ENCODE measurements around the gene TAL2. TPM values are rescaled to one million over a fixed set of nuclear protein-coding genes. Genes with fewer than 3 reads are reported as not detected.

The TAL2 gene
- total RNA-seq, 1 donor from 2014 or later = not detected

DNA sequence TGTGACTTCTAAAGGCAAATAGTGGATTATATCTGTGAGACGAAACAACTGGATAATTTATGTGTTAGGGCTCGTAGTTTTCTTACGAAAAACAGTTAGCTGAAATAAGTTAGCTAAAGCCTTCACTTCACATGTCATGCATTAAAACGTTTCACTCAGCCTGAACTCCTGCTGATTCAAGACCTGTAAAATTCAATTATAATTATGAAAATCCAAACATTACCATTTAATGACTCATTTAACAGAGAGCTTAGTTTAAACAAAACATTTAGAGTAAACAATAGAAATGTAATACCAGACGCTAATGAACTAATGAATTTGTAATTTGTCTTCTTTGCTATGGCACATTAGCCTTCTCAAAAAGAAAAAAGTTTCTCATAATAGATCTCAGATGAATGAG lies 1.7 kb downstream of the TAL2 start:
- Histone ChIP-seq H3K4me1 (no peaks in the 10 kb centered on the region), H3K4me3 (no peak overlapping the region), H3K9me3 (no peaks in the 10 kb centered on the region), H3K27me3 (no peaks in the 10 kb centered on the region), H3K27ac (no peak overlapping the region), H3K36me3 (no peaks in the 10 kb centered on the region)
- intact Hi-C loops (cut with DNase I) = no loop called here
- ATAC-seq (no peak), DNase-seq (no peak)
- TF ChIP-seq, protein P1, sequence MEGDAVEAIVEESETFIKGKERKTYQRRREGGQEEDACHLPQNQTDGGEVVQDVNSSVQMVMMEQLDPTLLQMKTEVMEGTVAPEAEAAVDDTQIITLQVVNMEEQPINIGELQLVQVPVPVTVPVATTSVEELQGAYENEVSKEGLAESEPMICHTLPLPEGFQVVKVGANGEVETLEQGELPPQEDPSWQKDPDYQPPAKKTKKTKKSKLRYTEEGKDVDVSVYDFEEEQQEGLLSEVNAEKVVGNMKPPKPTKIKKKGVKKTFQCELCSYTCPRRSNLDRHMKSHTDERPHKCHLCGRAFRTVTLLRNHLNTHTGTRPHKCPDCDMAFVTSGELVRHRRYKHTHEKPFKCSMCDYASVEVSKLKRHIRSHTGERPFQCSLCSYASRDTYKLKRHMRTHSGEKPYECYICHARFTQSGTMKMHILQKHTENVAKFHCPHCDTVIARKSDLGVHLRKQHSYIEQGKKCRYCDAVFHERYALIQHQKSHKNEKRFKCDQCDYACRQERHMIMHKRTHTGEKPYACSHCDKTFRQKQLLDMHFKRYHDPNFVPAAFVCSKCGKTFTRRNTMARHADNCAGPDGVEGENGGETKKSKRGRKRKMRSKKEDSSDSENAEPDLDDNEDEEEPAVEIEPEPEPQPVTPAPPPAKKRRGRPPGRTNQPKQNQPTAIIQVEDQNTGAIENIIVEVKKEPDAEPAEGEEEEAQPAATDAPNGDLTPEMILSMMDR (IDR thresholded peaks at IDR 0.05) = no peak

DNA sequence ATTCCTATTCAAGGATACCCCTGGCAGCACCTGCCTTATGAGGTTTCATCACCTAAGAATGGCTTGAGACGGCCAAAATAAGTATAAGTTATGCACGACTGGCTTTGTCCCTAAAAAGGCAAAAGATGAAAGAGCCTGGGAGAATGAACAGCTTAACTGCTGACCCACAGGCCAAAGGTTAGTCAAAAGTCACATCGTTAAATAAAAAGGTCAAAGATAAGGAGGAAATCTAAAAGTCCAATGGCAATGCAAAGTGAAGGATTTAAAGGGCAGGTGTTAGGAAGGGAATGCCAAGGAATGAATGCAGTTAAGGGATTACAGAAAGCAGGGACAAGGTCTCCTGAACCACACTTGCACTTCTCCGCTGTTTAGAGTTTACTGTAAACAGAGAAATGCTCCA lies 5.6 kb downstream of the TAL2 start:
- Histone ChIP-seq H3K4me1 (no peaks in the 10 kb centered on the region), H3K36me3 (no peaks in the 10 kb centered on the region), H3K27me3 (no peaks in the 10 kb centered on the region), H3K4me3 (no peak overlapping the region), H3K27ac (no peak overlapping the region), H3K9me3 (no peaks in the 10 kb centered on the region)
- no peak for ATAC-seq
- intact Hi-C loops (cut with DNase I) = no loop called here
- TF ChIP-seq, protein P1 (IDR thresholded peaks at IDR 0.05) = no peak
- DNase-seq = no peak

DNA sequence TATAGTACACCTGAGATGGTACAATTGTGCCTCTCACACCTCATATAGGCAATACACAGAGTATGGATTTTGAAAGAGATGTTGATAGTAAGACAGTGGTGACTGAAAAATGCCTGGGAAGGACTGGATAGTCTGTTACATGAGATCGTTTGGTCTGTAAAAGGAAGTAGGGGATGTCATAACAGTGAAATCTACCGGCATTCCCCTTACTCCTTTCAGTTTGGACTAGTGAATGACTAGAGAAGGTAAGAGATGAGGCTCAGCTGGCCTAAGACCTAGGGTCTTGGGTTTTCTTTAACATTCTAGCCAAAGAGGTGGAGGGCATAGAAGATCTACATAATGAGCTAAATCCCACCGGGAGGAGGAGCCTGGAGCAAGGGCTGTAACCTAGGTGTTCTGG lies 8.1 kb downstream of the TAL2 start:
- H3K27ac ChIP-seq = no peak overlapping the region
- no peak overlapping the region for H3K4me3 ChIP-seq
- TF ChIP-seq, protein P1 (IDR thresholded peaks at IDR 0.05) = no peak
- ATAC-seq = no peak
- no peaks in the 10 kb centered on the region for H3K27me3 ChIP-seq
- intact Hi-C loops (cut with DNase I) = no loop called here
- H3K4me1 ChIP-seq = no peaks in the 10 kb centered on the region
- H3K9me3 ChIP-seq = no peaks in the 10 kb centered on the region
- DNase-seq = no peak
- H3K36me3 ChIP-seq = no peaks in the 10 kb centered on the region

DNA sequence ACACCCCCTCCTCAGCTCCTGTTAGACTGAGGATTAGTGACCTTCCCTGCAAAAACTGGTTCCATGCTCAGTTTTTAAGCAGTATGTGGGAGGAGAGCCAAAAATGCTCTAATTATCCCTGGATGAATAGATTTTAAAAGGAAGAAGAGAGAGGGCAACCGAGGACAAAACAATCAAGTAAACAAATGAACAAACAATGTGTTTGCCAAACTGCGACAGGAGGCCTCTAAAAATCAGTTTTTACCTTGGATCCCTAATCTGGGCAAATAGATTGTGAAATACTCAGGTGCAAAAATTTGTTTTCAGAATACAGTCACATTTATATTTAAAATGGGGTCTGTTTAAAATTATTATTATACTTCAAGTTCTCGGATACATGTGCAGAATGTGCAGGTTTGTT lies 8.5 kb downstream of the TAL2 start:
- no peak for DNase-seq
- Histone ChIP-seq H3K4me3 (no peak overlapping the region), H3K27me3 (no peaks in the 10 kb centered on the region), H3K9me3 (no peaks in the 10 kb centered on the region), H3K4me1 (no peaks in the 10 kb centered on the region), H3K36me3 (no peaks in the 10 kb centered on the region), H3K27ac (no peak overlapping the region)
- ATAC-seq = no peak
- intact Hi-C loops (cut with DNase I) = no loop called here
- TF ChIP-seq, protein P1 (IDR thresholded peaks at IDR 0.05) = no peak

DNA sequence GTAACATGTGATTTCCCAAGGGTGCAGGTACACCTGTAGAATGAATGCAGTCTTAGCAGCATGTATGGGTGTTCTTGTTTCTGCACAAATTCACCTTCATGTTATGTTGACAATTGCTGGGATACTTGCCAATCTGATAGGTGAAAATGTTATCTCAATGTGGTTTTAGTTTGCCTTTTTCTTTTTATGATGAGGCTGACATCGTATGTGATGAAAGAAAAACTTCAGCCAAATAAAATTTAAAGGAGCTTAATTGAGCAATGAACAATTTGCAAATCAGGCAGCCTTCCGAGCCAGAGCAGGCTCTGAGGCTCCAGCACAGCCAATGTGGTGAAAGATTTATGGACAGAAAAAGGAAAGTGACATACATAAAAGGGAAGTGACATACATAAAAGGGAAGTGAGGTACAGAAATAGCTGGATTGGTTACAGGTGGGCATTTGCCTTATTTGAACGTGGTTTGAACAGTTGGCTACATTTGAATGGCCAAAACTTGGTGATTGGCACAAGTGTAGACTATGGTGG lies 10.5 kb downstream of the TAL2 start:
- no peaks in the 10 kb centered on the region for H3K4me1 ChIP-seq
- TF ChIP-seq, protein P1 (IDR thresholded peaks at IDR 0.05) = no peak

DNA sequence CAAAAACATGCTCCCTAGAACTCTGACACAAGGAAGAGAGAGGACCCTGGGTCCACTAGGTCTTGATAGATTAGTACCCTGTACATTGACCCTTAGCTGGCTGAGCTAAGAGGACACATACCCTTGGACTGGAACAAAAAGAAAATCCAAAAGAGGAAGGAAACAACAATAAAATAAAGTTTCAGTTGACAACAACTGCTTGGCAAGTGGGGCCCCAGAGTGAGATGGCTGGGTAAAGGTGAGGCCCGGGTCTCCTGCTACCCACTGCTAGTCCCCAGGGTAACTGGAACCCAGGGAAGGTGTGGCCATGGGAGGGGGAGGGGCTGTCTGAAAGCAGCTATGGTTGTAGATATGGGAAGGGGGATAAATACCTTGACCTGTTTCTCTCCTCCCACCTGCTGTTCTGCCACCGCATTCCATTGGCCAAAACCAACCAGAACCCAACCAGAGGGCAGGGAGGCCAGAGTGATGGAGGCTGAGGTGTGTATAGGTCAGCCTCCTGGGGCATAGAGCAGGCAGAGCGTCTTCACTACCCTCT lies 11.7 kb downstream of the TAL2 start:
- no peak for ATAC-seq
- no peaks in the 10 kb centered on the region for H3K36me3 ChIP-seq
- no peak overlapping the region for H3K27ac ChIP-seq
- no peaks in the 10 kb centered on the region for H3K27me3 ChIP-seq
- no peak overlapping the region for H3K4me3 ChIP-seq
- H3K4me1 ChIP-seq = no peaks in the 10 kb centered on the region
- no peaks in the 10 kb centered on the region for H3K9me3 ChIP-seq
- no peak for DNase-seq
- TF ChIP-seq, protein P1 (IDR thresholded peaks at IDR 0.05) = no peak
- intact Hi-C loops (cut with DNase I) = no loop called here

More for the DNA sequence above, 10.5 kb downstream of the TAL2 start:
- DNase-seq (no peak), ATAC-seq (no peak)
- H3K4me3 ChIP-seq = no peak overlapping the region
- no peaks in the 10 kb centered on the region for H3K36me3 ChIP-seq
- H3K27me3 ChIP-seq = no peaks in the 10 kb centered on the region
- intact Hi-C loops (cut with DNase I) = no loop called here
- H3K9me3 ChIP-seq = no peaks in the 10 kb centered on the region
- no peak overlapping the region for H3K27ac ChIP-seq
